ENCODE measurements around the gene ATP11C. TPM values are rescaled to one million over a fixed set of nuclear protein-coding genes. Genes with fewer than 3 reads are reported as not detected.
A peak's percentile ranks its signal among the peaks of the same experiment; 100 is the strongest.

The ATP11C gene
- 22.3 and 25.0 TPM in 2 replicates for total RNA-seq
- polyA plus RNA-seq: 8.1 and 8.5 TPM in 2 replicates

- peak within 1 kb of the TSS; percentile 44 for H2AFZ ChIP-seq
- 55% methylated on average over 41 of the region's 52 CpGs for WGBS (ENCODE audit: low lambda C conversion rate, missing lambda C conversion rate)
These were observed at the start of gene ATP11C for GRCh38 chrX:139932901-139933796. Gene ATP11C (minus strand): TSS chrX:139933053. CDS start chrX:139932042, 1,011 bp downstream.

DNA sequence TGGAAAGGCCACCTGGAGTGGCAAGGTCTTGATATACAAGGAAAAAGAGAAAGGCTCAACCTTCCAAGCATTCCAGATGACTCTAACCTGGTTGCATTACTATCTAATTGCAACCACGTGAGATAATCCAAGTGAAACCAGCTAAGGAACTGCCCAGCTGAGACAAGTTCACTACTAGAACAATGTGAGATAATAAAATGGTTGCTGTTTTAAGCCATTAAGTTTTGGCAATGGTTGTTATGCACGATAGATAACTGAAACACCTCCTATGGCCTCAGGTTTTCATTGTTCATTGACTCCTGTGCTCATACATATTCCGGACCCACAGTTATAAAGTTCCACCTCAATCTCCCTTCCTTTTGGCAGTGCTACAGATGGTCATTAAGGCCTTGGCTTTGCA is 41.6 kb upstream of the ATP11C start:
- DNase-seq (ENCODE audit: low spot score): no peak
- Histone ChIP-seq H3K27ac (no peak overlapping the region), H3K9me2 (replicated peaks; ENCODE audit: insufficient read depth) (no peaks in the 10 kb centered on the region), H3K36me3 (replicated peaks; ENCODE audit: insufficient read depth, low read depth) (no peaks in the 10 kb centered on the region), H2AFZ (no peak overlapping the region), H3K79me2 (no peaks in the 10 kb centered on the region), H3K27me3 (no peaks in the 10 kb centered on the region), H3K4me3 (no peak overlapping the region), H3K9me3 (ENCODE audit: low read depth) (no peaks in the 10 kb centered on the region), H3K4me2 (no peak overlapping the region), H4K20me1 (ENCODE audit: insufficient read depth, poor library complexity, severe bottlenecking) (no peaks in the 10 kb centered on the region), H3K4me1 (ENCODE audit: insufficient read depth) (no peaks in the 10 kb centered on the region)
- WGBS (ENCODE audit: low lambda C conversion rate, missing lambda C conversion rate): 80% methylated on average over 3 of the region's 3 CpGs
- TF ChIP-seq EZH2phosphoT487 (IDR thresholded peaks at IDR 0.05; ENCODE audit: low read depth, severe bottlenecking, unreplicated experiment): no peak

More at GRCh38 chrX:139932901-139933796, at the start of gene ATP11C:
- Histone ChIP-seq H3K27me3 (no peaks in the 10 kb centered on the region), H4K20me1 (ENCODE audit: insufficient read depth, poor library complexity, severe bottlenecking) (peaks cover 10% of the 10 kb centered on the region), H3K36me3 (replicated peaks; ENCODE audit: insufficient read depth, low read depth) (no peaks in the 10 kb centered on the region), H3K4me3 (peak within 1 kb of the TSS; percentile 70), H3K4me1 (ENCODE audit: insufficient read depth) (no peaks in the 10 kb centered on the region), H3K4me2 (peak within 1 kb of the TSS; percentile 83), H3K79me2 (peaks cover 35% of the 10 kb centered on the region), H3K9me3 (ENCODE audit: low read depth) (no peaks in the 10 kb centered on the region), H3K27ac (peak within 1 kb of the TSS; percentile 99), H3K9me2 (replicated peaks; ENCODE audit: insufficient read depth) (no peaks in the 10 kb centered on the region)
- peak; percentile 87 for DNase-seq (ENCODE audit: low spot score)
- TF ChIP-seq EZH2 (IDR thresholded peaks at IDR 0.05; ENCODE audit: borderline replicate concordance): no peak
- no peak for TF ChIP-seq EZH2phosphoT487 (IDR thresholded peaks at IDR 0.05; ENCODE audit: low read depth, severe bottlenecking, unreplicated experiment)
- TF ChIP-seq CTCF (IDR thresholded peaks at IDR 0.05; ENCODE audit: poor library complexity): no peak

- Histone ChIP-seq H4K20me1 (ENCODE audit: insufficient read depth, poor library complexity, severe bottlenecking) (no peaks in the 10 kb centered on the region), H3K4me2 (no peak overlapping the region), H3K4me3 (no peak overlapping the region), H3K36me3 (replicated peaks; ENCODE audit: insufficient read depth, low read depth) (no peaks in the 10 kb centered on the region), H3K79me2 (no peaks in the 10 kb centered on the region), H3K4me1 (ENCODE audit: insufficient read depth) (no peaks in the 10 kb centered on the region), H3K9me2 (replicated peaks; ENCODE audit: insufficient read depth) (no peaks in the 10 kb centered on the region), H3K27ac (no peak overlapping the region), H3K9me3 (ENCODE audit: low read depth) (no peaks in the 10 kb centered on the region), H3K27me3 (no peaks in the 10 kb centered on the region), H2AFZ (no peak overlapping the region)
- no peak for DNase-seq (ENCODE audit: low spot score)
- WGBS (ENCODE audit: low lambda C conversion rate, missing lambda C conversion rate): 58% methylated on average over 6 of the region's 6 CpGs
- TF ChIP-seq EZH2 (IDR thresholded peaks at IDR 0.05; ENCODE audit: borderline replicate concordance): no peak
- no peak for TF ChIP-seq EZH2phosphoT487 (IDR thresholded peaks at IDR 0.05; ENCODE audit: low read depth, severe bottlenecking, unreplicated experiment)
- TF ChIP-seq CTCF (IDR thresholded peaks at IDR 0.05; ENCODE audit: poor library complexity): no peak
These were observed 40.1 kb upstream of the ATP11C start for GRCh38 chrX:139972629-139973624.

Data from hepatocyte (in vitro differentiated cells).